HG02623 (cell line): ENCODE data around the gene ETV1.
A peak's percentile ranks its signal among the peaks of the same experiment; 100 is the strongest.

Source experiments
- ATAC-seq: cut with Tn5 transposase; IDR thresholded peaks from one replicate; pipeline ENCODE4 v1.9.1; 2021; ENCODE audit warnings: moderate library complexity; ENCODE audit not compliant: unreplicated experiment

Gene ETV1

DNA sequence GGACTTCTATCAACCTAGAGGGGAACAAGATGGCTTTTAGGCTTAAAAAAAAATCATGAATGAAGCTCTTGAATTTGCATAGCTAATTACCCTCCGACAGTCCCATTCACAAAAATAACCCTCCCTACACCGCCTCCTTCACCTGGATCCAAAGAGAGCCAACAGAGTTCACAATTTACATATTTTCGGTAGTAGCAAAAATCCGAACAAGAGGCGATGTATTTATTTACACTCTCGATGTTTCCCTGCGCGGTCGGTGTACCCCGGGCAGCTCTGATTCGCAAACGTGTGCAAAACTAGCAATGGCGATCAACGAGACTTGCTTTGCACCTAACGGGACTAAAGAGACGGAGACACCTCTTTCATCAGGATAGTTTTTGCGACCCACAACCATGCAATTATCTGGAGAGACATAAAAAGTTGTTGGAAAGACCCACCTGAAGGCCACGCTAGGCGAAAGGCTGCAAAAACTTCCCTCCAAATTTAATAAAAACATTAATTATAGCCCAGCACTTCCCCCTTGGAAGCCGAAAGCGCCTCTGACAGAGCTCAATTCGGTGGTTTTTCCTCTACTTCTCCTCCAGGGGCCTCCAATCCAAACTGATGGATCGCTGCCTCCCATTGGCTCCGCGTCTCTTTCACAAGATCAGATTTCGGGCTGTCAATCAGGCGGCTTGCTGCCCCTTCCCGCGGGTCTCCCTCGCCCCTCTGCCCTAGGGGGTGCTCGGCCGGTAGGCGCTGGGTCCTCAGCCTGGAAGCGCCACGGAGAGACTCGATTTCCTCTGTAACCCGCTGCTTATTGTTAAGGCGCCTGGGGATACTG lies at the start of gene ETV1:
Gene ETV1 (minus strand): TSS at position 541 of the 823 bp plus-strand sequence. CDS start 614 bp downstream, outside the sequence.
- ATAC-seq = no peak

DNA sequence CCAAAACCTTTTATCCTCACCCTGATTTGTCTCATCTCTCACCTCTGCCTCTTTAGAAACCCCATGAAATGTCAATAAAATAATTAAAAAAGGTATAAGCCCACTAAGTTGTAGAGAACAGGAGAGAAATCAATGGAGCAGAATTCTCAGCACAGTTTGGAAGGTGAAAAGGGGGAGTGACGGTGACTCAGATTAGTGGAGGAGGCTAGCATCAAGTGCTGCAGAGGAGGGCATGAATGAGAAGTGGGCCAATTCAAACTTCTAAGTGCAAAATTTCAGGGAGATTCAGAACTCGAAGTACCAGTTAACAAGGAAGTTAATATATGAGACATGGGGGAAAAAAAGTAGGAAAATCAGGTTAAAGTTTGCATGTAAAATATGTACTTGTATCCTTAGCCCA lies 34.9 kb upstream of the ETV1 start:
- no peak for ATAC-seq

DNA sequence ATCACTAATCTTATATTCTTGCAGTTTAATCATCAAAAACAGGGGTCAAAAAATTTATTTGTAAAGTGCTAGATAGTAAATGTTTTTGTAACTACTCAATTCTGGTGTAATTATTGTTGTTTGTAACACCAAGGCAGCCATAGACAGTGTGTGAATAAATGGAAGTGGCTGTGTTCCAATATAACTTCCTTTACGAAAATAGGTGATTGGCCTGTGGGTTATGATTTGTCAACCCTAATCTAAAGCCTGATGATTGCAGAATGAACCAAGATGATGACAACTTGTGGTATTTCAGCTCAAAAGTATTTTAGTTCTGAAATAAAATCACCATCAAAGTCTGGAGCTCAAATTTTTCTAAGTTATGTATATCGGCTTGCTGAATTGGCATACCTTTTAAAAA lies 34.4 kb upstream of the ETV1 start:
- no peak for ATAC-seq

DNA sequence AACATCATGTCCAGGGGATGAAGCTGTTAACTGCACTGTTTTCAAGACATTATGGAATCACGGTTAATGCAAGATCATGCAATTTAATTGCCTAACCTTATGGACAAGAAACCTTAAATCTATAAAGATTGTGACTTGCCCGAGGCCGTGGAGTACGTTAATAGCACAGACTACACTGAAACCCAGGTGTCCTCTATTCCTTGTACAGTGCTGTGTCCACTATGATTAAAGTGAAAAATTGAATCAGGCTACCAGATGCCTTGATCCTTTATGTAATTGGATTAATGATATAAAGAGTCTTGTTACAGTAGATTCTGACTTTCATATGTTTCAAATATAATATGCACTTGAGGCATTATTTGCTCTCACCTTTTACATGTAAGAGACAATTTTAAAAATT lies 33.9 kb upstream of the ETV1 start:
- ATAC-seq = no peak

DNA sequence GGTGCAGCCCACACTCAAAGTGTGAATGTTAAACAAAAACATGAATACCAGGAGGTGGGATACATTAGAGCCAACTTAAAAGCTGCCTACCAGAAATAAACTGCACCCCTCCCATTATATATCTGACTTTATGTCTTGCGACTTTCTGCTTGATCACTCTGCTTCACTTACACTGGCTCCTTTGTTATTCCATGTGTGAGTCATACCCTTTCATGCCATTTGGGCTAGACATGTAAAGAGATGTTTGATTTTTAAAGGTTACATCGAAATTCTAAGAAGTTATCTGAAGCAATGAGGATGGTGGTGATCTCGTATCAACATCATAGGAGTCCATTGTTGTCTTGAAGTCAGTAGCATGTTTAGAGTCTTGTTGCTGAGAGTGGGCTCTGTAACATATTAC lies 31.6 kb upstream of the ETV1 start:
- no peak for ATAC-seq

DNA sequence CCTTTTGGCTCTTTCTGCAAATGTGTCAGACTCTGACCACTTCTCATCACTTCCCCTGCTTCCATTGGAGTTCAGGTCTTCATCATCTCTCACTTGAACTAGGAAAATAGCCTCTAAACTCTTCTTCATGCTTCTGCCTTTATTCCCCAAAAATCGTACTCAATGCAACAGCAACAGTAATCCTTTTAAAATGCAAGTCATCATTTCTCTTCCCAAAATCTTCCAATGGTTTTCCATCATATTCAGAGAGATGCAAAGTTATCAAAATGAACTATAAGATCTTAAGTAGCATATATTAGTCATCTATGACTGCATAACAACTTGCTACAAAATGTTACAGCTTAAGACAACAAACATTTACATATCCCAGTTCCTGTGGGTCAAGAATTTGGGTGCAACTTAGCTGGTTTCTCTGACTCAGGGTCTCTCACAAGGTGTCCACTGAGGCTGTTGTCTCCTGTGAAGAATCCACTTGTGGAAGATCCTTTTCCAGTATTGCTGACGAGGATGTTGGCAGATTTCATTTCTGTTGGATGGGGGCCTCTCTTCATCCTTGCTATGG lies 31.0 kb upstream of the ETV1 start:
- ATAC-seq = no peak

DNA sequence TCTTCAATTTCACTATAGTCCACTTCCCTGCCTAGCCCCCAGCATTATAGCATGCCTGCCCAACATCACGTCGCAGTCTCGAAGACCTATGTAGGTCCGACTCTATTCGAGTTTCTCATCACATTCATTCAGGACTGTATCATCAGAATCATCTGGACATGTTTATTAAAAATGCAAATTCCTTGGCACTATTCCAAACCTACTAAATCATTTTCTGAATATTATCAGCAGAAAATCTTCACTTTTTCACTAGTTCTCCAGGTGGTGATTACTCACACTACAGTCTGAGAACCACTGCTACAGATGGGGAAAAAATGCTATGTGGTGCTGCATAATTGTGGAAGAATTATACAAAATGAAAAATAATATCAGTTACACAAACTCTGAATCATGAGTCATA lies 29.3 kb upstream of the ETV1 start:
- no peak for ATAC-seq

DNA sequence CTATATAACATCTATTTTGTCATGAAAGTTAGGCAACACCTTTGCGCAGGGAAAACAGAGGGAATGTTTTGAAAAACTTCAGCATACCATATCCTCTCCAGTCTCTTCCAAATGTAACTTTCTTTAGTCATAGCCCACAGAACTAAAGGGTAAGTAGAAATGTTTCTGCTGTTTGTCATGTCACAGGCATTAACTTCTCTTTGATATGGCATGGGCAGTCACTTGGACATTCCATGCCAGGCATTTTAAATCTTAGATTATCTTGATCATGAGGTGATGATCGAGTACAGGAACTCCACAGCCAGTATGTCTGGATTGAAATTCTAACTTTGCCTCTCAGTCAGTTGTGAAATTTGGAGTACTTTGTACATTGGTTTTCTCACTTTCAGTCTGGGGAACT lies 27.5 kb upstream of the ETV1 start:
- ATAC-seq = no peak

DNA sequence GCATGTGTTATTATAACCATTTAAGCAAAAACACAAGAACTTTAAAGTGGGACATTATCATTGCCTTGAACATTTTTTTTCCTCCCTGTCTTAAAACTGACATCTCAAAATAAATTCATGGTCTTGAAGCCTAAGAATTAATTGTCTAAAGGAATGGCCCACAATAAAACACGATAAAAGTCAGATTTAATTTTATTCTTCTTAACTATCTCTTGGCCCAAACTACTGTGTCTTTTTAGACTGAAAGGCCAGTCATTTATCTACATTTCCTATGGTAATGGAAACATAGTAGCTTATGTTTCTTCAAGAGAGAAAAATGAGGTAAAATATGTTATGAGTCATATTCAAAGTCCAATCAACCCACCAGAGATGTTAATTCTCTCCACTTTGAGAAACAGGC lies 24.4 kb upstream of the ETV1 start:
- no peak for ATAC-seq

DNA sequence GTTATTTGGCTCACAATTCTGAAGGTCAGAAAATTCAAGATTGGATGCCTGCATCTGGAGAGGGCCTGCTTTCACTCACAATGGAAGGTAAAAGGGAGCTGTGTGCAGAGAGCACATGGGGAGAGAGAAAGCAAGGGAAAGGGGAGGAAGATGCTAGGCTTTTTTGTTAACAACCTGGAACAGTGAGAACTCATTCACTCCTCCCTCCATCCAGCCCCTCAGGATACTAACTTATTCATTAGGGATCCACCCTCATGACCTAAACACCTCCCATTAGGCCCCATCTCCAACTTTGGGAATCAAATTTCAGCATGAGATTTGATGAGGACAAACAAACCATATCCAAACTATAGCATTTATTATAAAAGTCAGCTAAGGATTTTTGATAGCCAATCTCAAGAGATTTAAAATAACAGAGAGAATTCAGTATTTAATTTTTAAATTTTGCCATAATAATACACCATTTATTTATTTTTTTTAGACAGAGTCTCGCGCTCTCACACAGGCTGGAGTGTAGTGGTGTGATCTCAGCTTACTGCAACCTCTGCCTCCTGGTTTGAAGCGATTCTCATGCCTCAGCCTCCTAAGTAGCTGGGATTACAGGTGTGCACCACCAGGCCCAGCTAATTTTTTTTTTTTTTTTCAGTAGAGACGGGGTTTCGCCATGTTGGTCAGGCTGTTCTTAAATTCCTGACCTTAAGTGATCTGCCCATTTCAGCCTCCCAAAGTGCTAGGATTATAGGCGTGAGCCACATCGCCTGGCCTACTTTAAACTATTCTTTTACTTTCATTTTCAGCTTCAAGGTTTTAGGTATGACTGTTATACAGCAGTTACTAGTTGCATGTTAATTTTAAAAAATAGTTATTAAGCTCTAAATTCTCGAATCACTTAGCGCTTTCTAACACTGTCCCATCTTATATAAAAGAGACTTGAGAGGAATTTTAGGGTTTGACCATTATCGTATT lies 20.3 kb upstream of the ETV1 start:
- ATAC-seq = no peak

DNA sequence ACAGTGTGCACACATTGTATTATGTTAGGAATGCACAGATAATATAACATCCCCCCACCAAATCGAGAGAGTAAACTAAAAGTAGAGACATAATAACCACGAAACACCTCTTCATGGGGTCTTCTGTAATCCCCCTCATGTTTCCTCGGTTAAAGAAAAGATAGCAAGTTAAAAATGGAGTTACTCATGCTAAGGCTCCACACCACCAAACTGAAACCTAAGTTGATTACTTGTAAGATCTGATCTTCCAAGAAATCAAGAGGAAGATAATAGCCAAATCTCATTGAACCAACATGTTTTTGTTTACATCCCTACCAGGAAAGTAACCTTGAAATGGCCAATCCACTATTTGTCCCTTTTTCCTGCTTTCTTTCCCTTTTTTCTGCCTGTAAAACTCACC lies 11.7 kb upstream of the ETV1 start:
- ATAC-seq = no peak

DNA sequence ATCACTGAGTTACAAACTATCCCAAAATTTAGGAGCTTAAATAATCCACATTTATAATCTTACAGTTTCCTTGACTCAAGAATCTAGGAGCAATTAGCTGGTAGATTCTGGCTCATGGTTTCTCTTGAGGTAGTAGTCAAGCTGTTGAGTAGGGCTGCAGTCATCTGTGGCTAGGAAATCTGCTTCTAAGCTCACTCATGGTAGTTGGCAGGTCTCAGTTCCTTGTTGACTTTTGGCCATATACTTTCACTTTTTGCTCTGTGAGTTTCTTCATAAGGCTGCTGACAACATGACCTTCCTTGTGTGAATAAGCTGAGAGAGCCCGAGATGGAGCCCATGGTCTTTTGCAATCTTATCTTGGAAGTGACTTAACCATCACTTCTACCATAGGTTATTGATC lies 10.8 kb upstream of the ETV1 start:
- no peak for ATAC-seq

DNA sequence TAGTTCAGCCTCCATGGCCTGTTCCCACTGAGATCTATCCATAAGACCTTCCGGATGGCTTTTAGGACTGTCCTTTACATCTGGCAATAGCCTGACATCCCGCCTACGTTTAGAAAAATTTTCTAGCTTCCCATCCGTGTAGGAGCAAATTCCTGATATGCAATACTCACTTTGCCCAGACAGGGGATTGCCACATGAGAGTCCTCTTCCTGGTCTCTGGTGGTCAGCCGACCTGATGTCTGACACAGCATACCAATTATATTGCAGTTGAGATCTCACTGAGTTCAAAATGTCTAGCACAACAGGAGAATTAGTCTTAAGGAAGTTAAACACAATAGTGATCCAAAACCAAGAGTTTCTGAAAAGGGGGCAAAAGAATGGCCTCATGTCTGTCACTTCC lies 9.4 kb upstream of the ETV1 start:
- no peak for ATAC-seq

DNA sequence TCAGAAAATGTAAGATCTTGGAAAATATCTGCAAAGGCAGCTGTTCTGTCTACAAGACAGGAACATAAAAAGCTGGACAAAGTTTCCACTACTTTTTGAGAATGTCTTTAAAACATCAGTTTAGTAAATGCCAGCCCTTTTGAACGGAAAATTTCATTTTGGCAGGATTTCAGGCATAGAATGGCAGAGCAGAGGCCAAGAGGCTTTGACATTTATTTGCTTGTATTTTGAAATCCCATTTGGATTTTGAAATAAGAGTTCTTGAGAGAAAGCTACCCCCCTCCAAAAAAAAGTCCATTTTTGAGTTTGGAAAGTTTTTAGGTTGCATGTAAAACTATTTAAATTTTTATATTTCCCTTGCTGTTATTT lies 3.1 kb upstream of the ETV1 start:
- ATAC-seq = no peak

DNA sequence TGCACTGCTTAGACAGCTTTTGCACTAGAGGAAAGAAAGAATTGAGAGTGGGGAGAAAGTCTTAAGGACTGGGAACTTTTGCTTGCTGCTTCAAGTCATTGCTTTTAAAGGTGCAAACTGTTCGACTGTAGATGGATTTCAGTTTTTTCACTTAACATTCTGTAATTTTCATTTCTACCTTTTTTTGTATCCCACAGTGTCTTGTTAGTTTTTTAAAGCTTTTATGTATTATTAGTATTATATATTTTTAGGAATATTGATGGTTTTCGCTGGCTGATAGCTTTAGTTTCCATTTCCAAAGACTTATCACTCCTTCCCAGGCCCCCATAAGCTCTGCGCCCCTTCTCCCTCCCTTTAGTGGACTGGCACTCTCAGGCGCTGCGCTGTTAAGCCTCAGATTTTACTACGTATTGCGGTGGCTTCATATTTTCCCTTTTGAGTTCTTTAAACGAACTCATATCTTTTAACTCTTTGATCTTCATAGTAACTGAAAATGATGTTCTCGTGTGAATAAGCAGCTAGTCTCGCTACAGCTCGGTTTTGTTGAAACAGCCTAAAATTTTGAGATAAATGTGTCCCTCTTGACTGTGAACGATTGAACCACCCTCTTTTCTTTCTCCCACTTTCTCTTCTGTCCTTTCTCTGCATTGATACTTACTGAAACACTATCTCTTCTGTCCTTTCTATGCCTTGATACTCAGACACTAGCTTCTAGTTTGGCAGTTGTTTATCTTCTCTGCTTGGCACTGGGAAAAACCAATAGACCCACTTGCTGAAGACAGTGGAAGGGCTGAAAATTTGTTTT lies 2.5 kb upstream of the ETV1 start:
- no peak for ATAC-seq

DNA sequence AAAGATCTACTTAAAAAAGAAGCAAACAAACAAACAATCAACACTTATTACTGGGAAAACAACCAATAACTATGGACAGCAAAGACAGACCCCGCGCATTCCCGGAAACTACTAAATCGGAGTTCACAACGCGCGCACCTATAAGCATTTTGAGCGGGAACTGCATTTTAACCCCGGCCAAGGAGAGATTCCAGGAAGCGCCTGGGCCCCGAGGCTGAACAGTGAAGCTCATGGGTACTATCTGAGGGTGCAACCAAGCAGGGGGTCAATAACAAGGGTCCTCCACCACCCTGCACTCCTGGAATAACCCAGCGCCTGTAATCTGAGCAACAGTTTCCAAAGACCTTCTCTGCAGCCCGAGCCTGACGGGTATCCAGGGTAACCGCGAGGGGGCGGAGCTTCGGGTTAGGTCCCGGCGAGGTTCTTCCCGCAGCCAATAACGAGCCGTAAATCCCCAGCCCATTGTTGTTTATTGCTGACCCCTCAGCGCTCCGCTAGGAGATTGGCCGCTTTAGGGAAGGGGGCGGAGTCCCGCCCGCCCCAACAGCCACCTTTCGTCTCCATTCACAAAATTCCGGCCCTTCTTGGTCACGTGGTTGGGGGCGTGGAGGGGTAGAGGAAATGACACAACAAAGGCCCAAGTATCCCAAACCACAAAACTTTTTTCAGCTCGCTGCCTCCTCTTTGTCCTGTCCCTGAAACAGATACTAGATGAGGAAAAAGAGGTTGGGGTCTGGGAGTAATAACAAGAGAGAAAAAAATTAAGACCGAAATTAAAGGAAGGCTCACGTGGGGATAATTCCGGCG lies 1.7 kb upstream of the ETV1 start:
- peak; percentile 65 for ATAC-seq

DNA sequence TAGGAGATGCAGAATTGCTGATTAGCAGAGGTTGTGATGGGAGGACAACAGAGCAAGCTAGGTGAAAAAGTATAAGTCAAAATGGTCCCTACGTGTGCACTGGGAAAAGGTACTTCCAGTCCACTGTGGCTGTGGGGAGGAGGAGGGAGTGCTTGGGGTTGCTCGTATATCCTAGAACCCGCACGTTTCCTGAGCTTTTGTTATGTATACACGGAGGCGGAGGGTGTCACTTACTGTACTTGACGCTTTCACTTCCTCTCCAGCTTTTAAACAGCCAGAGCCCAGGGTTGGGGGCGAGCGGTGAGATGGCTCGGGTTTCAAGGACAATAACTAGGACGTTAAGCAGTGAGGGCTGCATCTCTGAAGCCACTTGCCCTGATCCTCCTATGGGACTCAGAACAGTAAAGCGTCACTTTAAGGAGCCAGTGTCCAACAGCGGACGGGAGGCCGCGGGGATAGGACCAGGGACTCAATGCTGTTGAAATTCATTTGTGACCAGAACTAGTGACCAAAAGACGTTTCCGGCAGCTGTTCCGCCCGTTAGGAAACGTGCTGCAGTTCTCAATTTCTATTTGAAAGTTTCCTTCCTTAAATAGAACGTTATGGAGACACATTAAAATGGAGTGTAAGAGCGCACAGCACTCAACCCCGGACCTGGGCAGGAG lies 985 bp upstream of the ETV1 start:
- ATAC-seq = no peak

DNA sequence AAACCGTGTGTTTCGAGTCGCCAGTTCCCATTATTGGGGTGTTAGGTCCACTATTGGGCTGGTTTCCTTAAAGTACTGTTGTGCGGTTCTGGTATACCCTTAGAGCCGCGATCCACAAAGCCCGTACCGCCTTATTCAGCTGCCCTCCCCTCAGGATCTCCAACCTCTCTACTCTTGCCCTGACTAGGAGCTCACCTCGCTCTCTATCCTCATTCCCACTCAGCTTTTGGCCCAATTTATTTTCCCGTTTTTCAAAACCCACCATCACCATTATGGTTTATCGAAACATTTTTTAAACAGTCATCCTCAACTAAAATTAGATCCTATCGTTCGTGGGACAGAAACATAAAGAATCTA lies 461 bp upstream of the ETV1 start:
- no peak for ATAC-seq

DNA sequence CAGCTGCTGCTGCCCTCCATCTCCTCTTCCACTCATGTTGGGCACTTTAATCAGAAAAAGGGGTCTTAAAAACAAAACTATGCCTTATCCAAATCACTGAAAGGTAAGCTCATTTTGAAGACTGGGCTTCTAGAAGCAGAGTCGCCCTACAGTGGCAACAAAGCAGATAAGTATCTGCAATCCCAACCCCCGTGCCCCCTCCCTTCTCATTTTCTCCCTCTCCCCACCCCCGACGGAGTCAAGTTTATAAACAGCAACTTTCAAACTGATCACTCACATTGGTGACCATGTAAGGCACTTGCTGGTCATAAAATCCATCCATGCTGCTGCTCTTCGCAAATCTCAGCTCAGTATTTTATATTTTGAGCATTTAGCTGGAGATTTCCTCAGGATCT lies 738 bp downstream of the ETV1 start:
- no peak for ATAC-seq

DNA sequence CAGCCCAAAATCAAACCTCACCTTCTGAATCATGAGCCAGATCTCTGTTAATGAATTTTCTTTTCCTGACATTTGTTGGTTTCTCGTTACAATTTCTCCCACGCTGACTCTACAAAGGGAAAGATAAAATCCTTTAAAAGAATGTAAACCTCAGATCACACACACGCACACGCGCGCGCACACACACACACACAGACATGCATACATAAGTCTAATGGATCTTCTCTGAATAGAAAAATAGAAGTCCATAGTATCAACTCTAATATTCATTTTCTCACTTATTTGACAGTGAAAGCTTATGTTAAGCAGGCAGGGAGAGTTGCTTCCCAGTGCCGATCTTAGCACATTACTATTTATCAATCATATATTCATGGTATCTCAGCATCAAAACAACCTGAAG lies 1.4 kb downstream of the ETV1 start:
- ATAC-seq = no peak
